Stimulated activated CD4-positive, alpha-beta T cell treated with anti-CD3 and anti-CD28 coated beads, Interleukin-15, amount 100 ng/mL, for 24 hours (primary cell): Measurements from ENCODE around the gene MEAF6.
"Not testable (repeated sequence)": the region's sequence is repeated elsewhere in the genome, so short reads cannot be mapped to it uniquely, and the experiment has no call there.

Experiments
- DNase-seq: peaks from one replicate; pipeline ENCODE4 v3.0.0-alpha.2; 2020

Gene MEAF6

GRCh38 chr1:37529888-37530287, 15.3 kb upstream of the MEAF6 start:
- not testable (repeated sequence) for DNase-seq

GRCh38 chr1:37519613-37520012, 5.0 kb upstream of the MEAF6 start:
- no peak for DNase-seq

- DNase-seq: peak; percentile 48
These were observed 4.4 kb upstream of the MEAF6 start for GRCh38 chr1:37518929-37519328.

- DNase-seq: not testable (repeated sequence)
These were observed 3.7 kb upstream of the MEAF6 start for GRCh38 chr1:37518241-37518640.

- DNase-seq: no peak
These were observed 3.0 kb upstream of the MEAF6 start for GRCh38 chr1:37517569-37517968.

- DNase-seq: no peak
These were observed 844 bp upstream of the MEAF6 start for GRCh38 chr1:37515185-37516034.

- peak; percentile 77 for DNase-seq
These were observed 694 bp downstream of the MEAF6 start for GRCh38 chr1:37513795-37514349.

- no peak for DNase-seq
These were observed 5.4 kb downstream of the MEAF6 start for GRCh38 chr1:37509181-37509580.

GRCh38 chr1:37506740-37507139, 7.8 kb downstream of the MEAF6 start:
- no peak for DNase-seq

- DNase-seq: not testable (repeated sequence)
These were observed 11.8 kb downstream of the MEAF6 start for GRCh38 chr1:37502791-37503190.

GRCh38 chr1:37502104-37502503, 12.5 kb downstream of the MEAF6 start:
- DNase-seq: no peak

GRCh38 chr1:37501661-37502060, 12.9 kb downstream of the MEAF6 start:
- DNase-seq: no peak

GRCh38 chr1:37498872-37499617, 15.5 kb downstream of the MEAF6 start:
- no peak for DNase-seq

GRCh38 chr1:37497832-37498231, 16.7 kb downstream of the MEAF6 start:
- no peak for DNase-seq

- no peak for DNase-seq
These were observed 18.7 kb downstream of the MEAF6 start for GRCh38 chr1:37495875-37496274.

- DNase-seq: no peak
These were observed 21.0 kb downstream of the MEAF6 start for GRCh38 chr1:37493336-37494098.

GRCh38 chr1:37487619-37487984, 27.0 kb downstream of the MEAF6 start:
- no peak for DNase-seq

GRCh38 chr1:37486680-37487618, 27.6 kb downstream of the MEAF6 start:
- DNase-seq: peak; percentile 82

- peak; percentile 14 for DNase-seq
These were observed 28.5 kb downstream of the MEAF6 start for GRCh38 chr1:37485902-37486679.

GRCh38 chr1:37484325-37485051, 30.1 kb downstream of the MEAF6 start:
- DNase-seq: peak; percentile 19
